K562 (cell line): ENCODE measurements around the gene POLR2H. TPM values are rescaled to one million over a fixed set of nuclear protein-coding genes. Genes with fewer than 3 reads are reported as not detected.
A peak's percentile ranks its signal among the peaks of the same experiment; 100 is the strongest.

Experiments
- BRF1 ChIP-seq: IDR thresholded peaks from 3 replicates; pipeline ENCODE4 v1.6.1; 2011; ENCODE audit warnings: borderline replicate concordance, mild to moderate bottlenecking; ENCODE audit not compliant: insufficient read length; ENCODE audit errors: extremely low read depth
- CXXC5 ChIP-seq: fragments of 250-450 bp; sonication (Bioruptor Pico); IDR thresholded peaks from 2 replicates; pipeline ENCODE4 v1.8.0; 2022; ENCODE audit warnings: inconsistent platforms, mild to moderate bottlenecking, moderate library complexity
- HNRNPUL1 ChIP-seq: fragments of 200-400 bp; formaldehyde crosslinking; IDR thresholded peaks from 2 replicates; pipeline ENCODE4 v1.6.1; 2017; ENCODE audit warnings: low read length
- NCOA2 ChIP-seq, 2 experiments: fragments of 450-650 bp; IDR thresholded peaks; 2 replicates each; pipeline ENCODE4 v1.6.1; 2018; ENCODE audit warnings: mild to moderate bottlenecking in 2 of 2, moderate library complexity in 1 of 2; ENCODE audit not compliant: partially characterized antibody in 2 of 2
- NFYB ChIP-seq: IDR thresholded peaks from 2 replicates; pipeline ENCODE4 v1.6.1; 2011; ENCODE audit warnings: mild to moderate bottlenecking, moderate library complexity; ENCODE audit not compliant: insufficient read length; ENCODE audit errors: extremely low read depth
- PURB ChIP-seq: sonication (generic); formaldehyde crosslinking; IDR thresholded peaks from 2 replicates; pipeline ENCODE4 v1.9.0; 2021; ENCODE audit warnings: low read depth, mild to moderate bottlenecking, missing genetic modification reagents
- RNF2 ChIP-seq: sonication (generic); IDR thresholded peaks from 2 replicates; pipeline ENCODE4 v1.6.1; 2016
- SIRT6 ChIP-seq: IDR thresholded peaks from one replicate; pipeline ENCODE4 v1.6.1; 2012; ENCODE audit warnings: low read depth, mild to moderate bottlenecking, control low read depth, inconsistent platforms, low read length, moderate library complexity
- SMARCA5 ChIP-seq: fragments of 450-650 bp; IDR thresholded peaks from 2 replicates; pipeline ENCODE4 v1.6.1; 2016
- SOX6 ChIP-seq: fragments of 450-650 bp; IDR thresholded peaks from 2 replicates; pipeline ENCODE4 v1.6.1; 2014; ENCODE audit warnings: mild to moderate bottlenecking
- SPI1 ChIP-seq: IDR thresholded peaks from 2 replicates; pipeline ENCODE4 v1.6.1; 2011; ENCODE audit warnings: low read depth, low read length, control low read depth, borderline replicate concordance
- STAT5A ChIP-seq: IDR thresholded peaks from 2 replicates; pipeline ENCODE4 v1.6.1; 2012; ENCODE audit warnings: low read length, inconsistent platforms, borderline replicate concordance
- TCF7 ChIP-seq: sonication (generic); IDR thresholded peaks from 2 replicates; pipeline ENCODE4 v1.6.1; 2016; ENCODE audit warnings: antibody characterized with exemption, borderline replicate concordance
- ZBTB11 ChIP-seq, 3 experiments: fragments of 200-800 bp in 1 of 3; fragments of 250-450 bp in 1 of 3; fragments of 450-650 bp in 1 of 3; sonication (Bioruptor Pico) in 1 of 3; sonication (Bioruptor generic) in 1 of 3; formaldehyde crosslinking in 1 of 3; IDR thresholded peaks; 2 replicates each; pipeline versions ENCODE4 v1.6.1 to v1.8.0; 2016 to 2022; ENCODE audit warnings: mild to moderate bottlenecking in 2 of 3, missing genetic modification characterization in 2 of 3, missing compliant biosample characterization in 1 of 3, moderate library complexity in 1 of 3
- ZNF639 ChIP-seq, 2 experiments: fragments of 200-800 bp in 1 of 2; sonication (Bioruptor generic) in 1 of 2; sonication (generic) in 1 of 2; formaldehyde crosslinking in 1 of 2; IDR thresholded peaks in 1 of 2; conservative IDR thresholded peaks in 1 of 2; 2 replicates each; pipeline versions ENCODE4 v1.5.0 to v1.6.1; 2016 to 2020; ENCODE audit warnings: missing compliant biosample characterization in 1 of 2, missing genetic modification characterization in 1 of 2, missing genetic modification reagents in 1 of 2
- ZNF764 ChIP-seq: fragments of 250-450 bp; sonication (Bioruptor Pico); IDR thresholded peaks from 2 replicates; pipeline ENCODE4 v1.4.0; 2020; ENCODE audit warnings: low read depth, mild to moderate bottlenecking, moderate library complexity
- polyA plus RNA-seq, 8 experiments: library from polyadenylated mRNA; depleted of rRNA in 4 of 8; stranded (reverse) in 5 of 8; unstranded in 3 of 8; fragments of >200 nt; fragmentation: Nextera tagmentation in 2 of 8; fragmentation: Illumina TruSeq in 1 of 8; extraction: Ambion mirVana in 2 of 8; extraction: Trizol in 1 of 8; gene quantifications; 2 replicates each; pipeline versions ENCODE4 v1.2.1 to v1.2.3, GENCODE V29; 2011 to 2014; ENCODE audit warnings: inconsistent platforms in 1 of 8, missing spikeins in 1 of 8
- total RNA-seq, 7 experiments: library from RNA; depleted of rRNA in 6 of 7; stranded (reverse); fragments of >200 nt in 6 of 7; fragmentation: Illumina TruSeq in 2 of 7; extraction: Trizol in 2 of 7; gene quantifications; 2 replicates each; pipeline versions ENCODE4 v1.2.1 to v1.2.3, GENCODE V29; 2011 to 2021; ENCODE audit warnings: low replicate concordance in 1 of 7
- TF ChIP-seq, protein P1 (sequence below): fragments of 450-650 bp; IDR thresholded peaks from one replicate; pipeline ENCODE4 v1.6.1; 2018; ENCODE audit warnings: mild to moderate bottlenecking, moderate library complexity; ENCODE audit not compliant: partially characterized antibody
- TF ChIP-seq, protein P2 (sequence below): sonication (generic); IDR thresholded peaks from 2 replicates; pipeline ENCODE4 v1.6.1; 2016
- TF ChIP-seq, protein P3 (sequence below): fragments of 250-450 bp; sonication (Bioruptor Pico); IDR thresholded peaks from 2 replicates; pipeline ENCODE4 v1.9.0; 2021; ENCODE audit warnings: mild to moderate bottlenecking

The POLR2H gene
- total and polyA plus RNA-seq, 9 of the 15 experiments (the other 6 are each of a cell fraction or from before 2014, with no cell fraction given): 128 to 512 (median 220) TPM

DNA sequence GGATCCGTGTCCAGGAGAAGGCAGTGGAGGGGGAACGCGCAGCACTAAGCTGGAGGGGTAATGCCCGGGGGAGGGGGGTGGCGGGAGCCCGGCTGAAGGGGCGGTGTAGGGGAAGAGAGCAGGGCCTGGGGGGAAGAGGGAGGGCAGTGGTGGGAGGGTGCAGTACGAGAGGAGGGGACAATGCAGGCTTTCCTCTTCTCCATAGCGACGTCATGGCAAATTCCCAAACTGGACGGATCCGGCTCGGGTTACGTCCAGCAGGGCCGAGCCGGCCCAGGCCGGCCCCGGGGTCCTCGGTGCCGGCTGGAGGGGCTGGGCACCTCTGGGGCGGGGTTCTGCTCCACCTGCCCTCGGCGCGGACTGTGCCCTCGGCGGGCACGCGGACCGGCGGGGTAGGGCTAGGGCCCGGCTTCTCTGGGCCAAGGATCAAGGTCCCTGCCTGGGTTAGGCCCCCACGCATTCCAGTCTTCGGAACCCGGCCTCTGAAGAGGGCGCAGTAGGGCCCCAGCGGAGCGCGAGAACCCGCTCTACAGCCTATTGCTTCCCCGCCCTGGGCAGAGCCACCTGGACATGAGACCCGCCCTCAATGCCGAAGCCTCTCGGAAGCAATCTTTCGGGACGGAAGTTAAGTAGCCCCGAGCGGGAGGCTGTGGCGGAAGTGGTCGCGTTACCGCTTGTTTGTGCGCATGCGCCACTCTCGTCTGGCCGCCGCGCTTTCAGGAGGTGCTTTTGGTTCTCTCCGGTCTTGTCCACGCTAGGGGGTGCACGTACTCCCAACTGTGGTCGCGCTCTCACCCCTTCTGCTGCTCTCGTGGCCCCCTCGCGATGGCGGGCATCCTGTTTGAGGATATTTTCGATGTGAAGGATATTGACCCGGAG, 1.4 kb downstream of the POLR2H start (continued):
- TF ChIP-seq TCF7: no peak
- TF ChIP-seq NCOA2 (IDR thresholded peaks at IDR 0.05; ENCODE audit: partially characterized antibody in 2 of 2): no peak
- TF ChIP-seq, protein P1, sequence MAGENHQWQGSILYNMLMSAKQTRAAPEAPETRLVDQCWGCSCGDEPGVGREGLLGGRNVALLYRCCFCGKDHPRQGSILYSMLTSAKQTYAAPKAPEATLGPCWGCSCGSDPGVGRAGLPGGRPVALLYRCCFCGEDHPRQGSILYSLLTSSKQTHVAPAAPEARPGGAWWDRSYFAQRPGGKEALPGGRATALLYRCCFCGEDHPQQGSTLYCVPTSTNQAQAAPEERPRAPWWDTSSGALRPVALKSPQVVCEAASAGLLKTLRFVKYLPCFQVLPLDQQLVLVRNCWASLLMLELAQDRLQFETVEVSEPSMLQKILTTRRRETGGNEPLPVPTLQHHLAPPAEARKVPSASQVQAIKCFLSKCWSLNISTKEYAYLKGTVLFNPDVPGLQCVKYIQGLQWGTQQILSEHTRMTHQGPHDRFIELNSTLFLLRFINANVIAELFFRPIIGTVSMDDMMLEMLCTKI: no peak
- TF ChIP-seq SPI1: peak; percentile 45; the same call in 1 of the 2 replicates
- no peak for TF ChIP-seq RNF2
- no peak for TF ChIP-seq ZNF764
- no peak for TF ChIP-seq PURB (CRISPR knock-in tag)
- no peak for TF ChIP-seq NFYB
- TF ChIP-seq ZNF639 (CRISPR knock-in tag; conservative IDR thresholded peaks at IDR 0.05 in 1 of 2, IDR thresholded peaks at IDR 0.05 in 1 of 2): peak in 1 of 2 experiments; percentile 43; a peak in 1 of 4 replicates
- peak; percentile 27; the same call in 1 of the 2 replicates for TF ChIP-seq SOX6
- TF ChIP-seq SMARCA5: no peak
- TF ChIP-seq, protein P2, sequence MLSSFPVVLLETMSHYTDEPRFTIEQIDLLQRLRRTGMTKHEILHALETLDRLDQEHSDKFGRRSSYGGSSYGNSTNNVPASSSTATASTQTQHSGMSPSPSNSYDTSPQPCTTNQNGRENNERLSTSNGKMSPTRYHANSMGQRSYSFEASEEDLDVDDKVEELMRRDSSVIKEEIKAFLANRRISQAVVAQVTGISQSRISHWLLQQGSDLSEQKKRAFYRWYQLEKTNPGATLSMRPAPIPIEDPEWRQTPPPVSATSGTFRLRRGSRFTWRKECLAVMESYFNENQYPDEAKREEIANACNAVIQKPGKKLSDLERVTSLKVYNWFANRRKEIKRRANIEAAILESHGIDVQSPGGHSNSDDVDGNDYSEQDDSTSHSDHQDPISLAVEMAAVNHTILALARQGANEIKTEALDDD: no peak
- TF ChIP-seq STAT5A: no peak; the same call in 1 of the 2 replicates
- TF ChIP-seq, protein P3, sequence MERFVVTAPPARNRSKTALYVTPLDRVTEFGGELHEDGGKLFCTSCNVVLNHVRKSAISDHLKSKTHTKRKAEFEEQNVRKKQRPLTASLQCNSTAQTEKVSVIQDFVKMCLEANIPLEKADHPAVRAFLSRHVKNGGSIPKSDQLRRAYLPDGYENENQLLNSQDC (CRISPR knock-in tag): no peak
- TF ChIP-seq HNRNPUL1: no peak
- TF ChIP-seq CXXC5 (CRISPR knock-in tag): peak; percentile 70
- TF ChIP-seq ZBTB11 (CRISPR knock-in tag; IDR thresholded peaks at IDR 0.05): peak; percentile 46 to 92 (median 51); a peak in 4 of 6 replicates
- TF ChIP-seq SIRT6: no peak
- TF ChIP-seq BRF1: no peak
